ENCODE measurements around the gene NFE2L2.
"Not testable (repeated sequence)": the region's sequence is repeated elsewhere in the genome, so short reads cannot be mapped to it uniquely, and the experiment has no call there.

Gene NFE2L2

GRCh38 chr2:177255227-177255601 lies 9.3 kb downstream of the NFE2L2 start:
- no peak for DNase-seq

GRCh38 chr2:177254433-177255226 lies 9.9 kb downstream of the NFE2L2 start:
- no peak for DNase-seq

- no peak for DNase-seq
Observed at GRCh38 chr2:177253704-177254103, 10.8 kb downstream of the NFE2L2 start.

GRCh38 chr2:177252808-177253531 lies 11.6 kb downstream of the NFE2L2 start:
- no peak for DNase-seq

- DNase-seq = no peak
Observed at GRCh38 chr2:177251165-177251542, 13.4 kb downstream of the NFE2L2 start.

- DNase-seq = no peak
Observed at GRCh38 chr2:177250461-177250860, 14.1 kb downstream of the NFE2L2 start.

GRCh38 chr2:177249038-177249437 lies 15.5 kb downstream of the NFE2L2 start:
- no peak for DNase-seq

GRCh38 chr2:177247693-177248262 lies 16.7 kb downstream of the NFE2L2 start:
- DNase-seq = no peak

GRCh38 chr2:177246523-177247030 lies 17.9 kb downstream of the NFE2L2 start:
- DNase-seq = not testable (repeated sequence)

- DNase-seq = no peak
Observed at GRCh38 chr2:177246000-177246399, 18.5 kb downstream of the NFE2L2 start.

- DNase-seq = no peak
Observed at GRCh38 chr2:177245010-177245422, 19.5 kb downstream of the NFE2L2 start.

- no peak for DNase-seq
Observed at GRCh38 chr2:177244244-177244771, 20.2 kb downstream of the NFE2L2 start.

GRCh38 chr2:177243476-177243875 lies 21.1 kb downstream of the NFE2L2 start:
- no peak for DNase-seq

GRCh38 chr2:177243073-177243472 lies 21.5 kb downstream of the NFE2L2 start:
- DNase-seq = no peak

- no peak for DNase-seq
Observed at GRCh38 chr2:177242121-177242987, 22.2 kb downstream of the NFE2L2 start.

GRCh38 chr2:177241711-177242120 lies 22.8 kb downstream of the NFE2L2 start:
- DNase-seq = no peak

- DNase-seq = peak; percentile 30
Observed at GRCh38 chr2:177239932-177240630, 24.4 kb downstream of the NFE2L2 start.

GRCh38 chr2:177239053-177239452 lies 25.5 kb downstream of the NFE2L2 start:
- DNase-seq = no peak

GRCh38 chr2:177237932-177238331 lies 26.6 kb downstream of the NFE2L2 start:
- no peak for DNase-seq

- DNase-seq = no peak
Observed at GRCh38 chr2:177235855-177236437, 28.6 kb downstream of the NFE2L2 start.

- no peak for DNase-seq
Observed at GRCh38 chr2:177234267-177234666, 30.3 kb downstream of the NFE2L2 start.
